Type B pancreatic cell (in vitro differentiated cells): ENCODE data around the gene VAC14. TPM values are rescaled to one million over a fixed set of nuclear protein-coding genes. Genes with fewer than 3 reads are reported as not detected.

ENCODE experiments used
- DNase-seq: peaks from one replicate; pipeline ENCODE4 v3.0.0; 2021; ENCODE audit warnings: mixed read lengths; ENCODE audit not compliant: unreplicated experiment; ENCODE audit errors: extremely low spot score
- H3K27ac Mint-ChIP-seq: 2 replicates; pipeline ENCODE4 v1.8.0; 2021; ENCODE audit warnings: mild to moderate bottlenecking, mixed read lengths
- H3K27me3 Mint-ChIP-seq: 2 replicates; pipeline ENCODE4 v1.8.0; 2021; ENCODE audit warnings: mixed read lengths
- H3K36me3 Mint-ChIP-seq: 2 replicates; pipeline ENCODE4 v1.8.0; 2021; ENCODE audit warnings: mixed read lengths
- H3K4me1 Mint-ChIP-seq: one replicate; pipeline ENCODE4 v1.8.0; 2021; ENCODE audit warnings: mixed read lengths; ENCODE audit not compliant: unreplicated experiment
- H3K4me3 Mint-ChIP-seq: 2 replicates; pipeline ENCODE4 v1.8.0; 2021; ENCODE audit warnings: mild to moderate bottlenecking, mixed read lengths
- H3K9me3 Mint-ChIP-seq: 2 replicates; pipeline ENCODE4 v1.8.0; 2021; ENCODE audit warnings: mixed read lengths
- CTCF ChIP-seq: fragments of 200-600 bp; sonication (generic); conservative IDR thresholded peaks from 2 replicates; pipeline ENCODE4 v1.5.0; 2021; ENCODE audit warnings: antibody characterized with exemption, mild to moderate bottlenecking
- total RNA-seq: library from RNA; stranded (reverse); gene quantifications from 2 replicates; pipeline ENCODE4 v1.2.1, GENCODE V29; 2021; ENCODE audit warnings: low replicate concordance

VAC14 gene
- total RNA-seq, 1 donor from 2014 or later, result 38.3 TPM

GRCh38 chr16:70796301-70796700 lies 4.7 kb downstream of the VAC14 start:
- Mint-ChIP-seq H3K4me1 (peaks cover 24% of the 10 kb centered on the region), H3K27ac (no peak overlapping the region), H3K9me3 (no peaks in the 10 kb centered on the region), H3K4me3 (no peak overlapping the region), H3K27me3 (no peaks in the 10 kb centered on the region), H3K36me3 (no peaks in the 10 kb centered on the region)
- DNase-seq, result no peak
- TF ChIP-seq CTCF, result no peak

- no peak for DNase-seq
- Mint-ChIP-seq H3K27ac (no peak overlapping the region), H3K36me3 (no peaks in the 10 kb centered on the region), H3K27me3 (no peaks in the 10 kb centered on the region), H3K4me1 (peaks cover 31% of the 10 kb centered on the region), H3K4me3 (no peak overlapping the region), H3K9me3 (no peaks in the 10 kb centered on the region)
- no peak for TF ChIP-seq CTCF
Measured at GRCh38 chr16:70795296-70795912, 5.6 kb downstream of the VAC14 start.

- no peaks in the 10 kb centered on the region for H3K27me3 Mint-ChIP-seq
- H3K36me3 Mint-ChIP-seq, result no peaks in the 10 kb centered on the region
- TF ChIP-seq CTCF, result no peak
- H3K4me1 Mint-ChIP-seq, result peaks cover 29% of the 10 kb centered on the region
- H3K4me3 Mint-ChIP-seq, result no peak overlapping the region
- no peak for DNase-seq
- H3K27ac Mint-ChIP-seq, result no peak overlapping the region
- no peaks in the 10 kb centered on the region for H3K9me3 Mint-ChIP-seq
Measured at GRCh38 chr16:70793851-70794502, 7.0 kb downstream of the VAC14 start.

- no peak for TF ChIP-seq CTCF
- H3K36me3 Mint-ChIP-seq, result no peaks in the 10 kb centered on the region
- no peak overlapping the region for H3K4me3 Mint-ChIP-seq
- peaks cover 43% of the 10 kb centered on the region for H3K4me1 Mint-ChIP-seq
- H3K27me3 Mint-ChIP-seq, result no peaks in the 10 kb centered on the region
- no peaks in the 10 kb centered on the region for H3K9me3 Mint-ChIP-seq
- H3K27ac Mint-ChIP-seq, result no peak overlapping the region
- DNase-seq, result no peak
Measured at GRCh38 chr16:70790815-70791214, 10.1 kb downstream of the VAC14 start.

GRCh38 chr16:70789595-70790447 lies 11.1 kb downstream of the VAC14 start:
- Mint-ChIP-seq H3K27me3 (no peaks in the 10 kb centered on the region), H3K4me3 (peak overlapping the region; percentile 62), H3K36me3 (no peaks in the 10 kb centered on the region), H3K9me3 (no peaks in the 10 kb centered on the region), H3K27ac (peak overlapping the region; percentile 37), H3K4me1 (peaks cover 43% of the 10 kb centered on the region)
- TF ChIP-seq CTCF, result no peak
- DNase-seq, result no peak
